ENCODE measurements around the gene LRRC56.

The LRRC56 gene

DNA sequence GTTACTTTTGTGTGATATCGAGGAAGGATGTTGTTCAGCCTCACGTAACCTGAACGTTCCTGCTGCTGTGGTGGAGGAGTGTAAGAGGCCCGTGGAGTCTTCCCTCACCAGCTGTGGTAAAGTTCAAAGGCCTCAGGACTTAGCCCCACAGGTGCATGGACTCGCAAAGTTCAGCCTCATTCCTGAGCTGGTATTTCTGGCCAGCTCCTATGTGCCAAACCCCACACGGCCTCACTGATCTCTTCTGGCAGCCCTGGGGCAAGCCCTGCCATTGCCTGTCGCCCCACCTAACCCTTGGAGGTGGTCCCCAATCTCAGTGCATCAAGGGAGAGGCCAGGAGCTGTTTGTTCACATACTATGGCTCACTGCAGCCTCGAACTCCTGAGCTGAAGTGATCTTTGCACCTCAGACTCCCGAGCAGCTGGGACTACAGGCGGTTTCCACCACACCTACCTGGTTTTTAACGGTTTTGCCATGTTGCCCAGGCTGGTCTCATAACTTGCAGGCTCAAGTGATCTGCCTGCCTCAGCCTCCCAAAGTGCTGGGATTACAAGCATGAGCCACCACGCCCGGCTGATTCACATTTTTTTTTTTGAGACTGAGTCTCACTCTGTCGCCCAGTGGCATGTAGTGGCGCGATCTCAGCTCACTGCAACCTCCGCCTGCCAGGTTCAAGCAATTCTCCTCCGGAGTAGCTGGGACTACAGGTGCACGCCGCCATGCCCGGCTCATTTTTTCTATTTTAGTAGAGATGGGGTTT is 41.1 kb downstream of the LRRC56 start:
- Histone ChIP-seq H2AFZ (ENCODE audit: low read depth, low read length) (no peak overlapping the region), H3K4me1 (ENCODE audit: insufficient read depth, low read length) (peaks cover 31% of the 10 kb centered on the region), H3K9me3 (ENCODE audit: low read length) (no peaks in the 10 kb centered on the region), H3K27me3 (ENCODE audit: insufficient read depth, low read length) (peaks cover 5% of the 10 kb centered on the region), H3K4me3 (ENCODE audit: low read length) (peak overlapping the region; percentile 99), H3K36me3 (ENCODE audit: insufficient read depth, low read length) (peaks cover 17% of the 10 kb centered on the region)

DNA sequence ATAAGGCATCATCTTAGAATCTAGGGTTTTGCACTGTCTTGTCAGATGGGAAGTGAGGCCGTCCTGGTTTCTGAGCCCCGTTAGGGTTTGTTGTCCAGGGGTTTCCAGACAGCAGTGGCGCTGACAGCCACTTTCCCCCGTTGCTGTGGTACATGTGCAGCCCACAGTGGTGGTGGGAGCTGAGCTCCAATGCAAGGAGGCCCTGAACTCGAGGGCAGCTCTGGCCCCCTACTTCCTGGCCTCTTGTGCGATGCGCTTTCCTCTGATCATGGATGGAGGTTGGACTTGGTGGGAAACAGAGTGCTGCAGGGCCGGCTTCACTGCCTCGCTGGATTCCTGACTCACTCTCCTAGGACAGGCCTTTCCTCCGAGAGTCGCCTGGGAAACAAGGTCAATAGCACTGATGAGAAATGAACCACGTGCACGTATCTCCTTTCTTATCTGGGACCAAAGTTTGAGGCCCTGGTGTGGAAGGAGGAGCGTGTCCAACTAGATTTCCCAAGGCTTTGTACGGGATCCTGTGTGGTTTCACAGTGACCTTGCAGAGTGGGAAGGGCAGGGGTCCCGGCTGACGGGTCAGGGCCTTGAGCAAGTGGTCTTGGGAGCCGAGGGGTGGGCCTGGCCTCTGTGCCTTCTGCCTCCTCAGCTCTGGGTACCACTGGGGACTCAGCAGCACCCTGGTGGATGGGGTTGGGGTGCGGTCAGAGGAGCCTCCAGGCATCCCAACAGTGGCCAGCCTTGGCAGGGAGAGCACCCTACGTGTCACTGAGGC is 42.7 kb downstream of the LRRC56 start:
- Histone ChIP-seq H3K27me3 (ENCODE audit: insufficient read depth, low read length) (no peaks in the 10 kb centered on the region), H3K4me3 (ENCODE audit: low read length) (no peak overlapping the region), H3K36me3 (ENCODE audit: insufficient read depth, low read length) (peaks cover 27% of the 10 kb centered on the region), H3K9me3 (ENCODE audit: low read length) (no peaks in the 10 kb centered on the region), H2AFZ (ENCODE audit: low read depth, low read length) (no peak overlapping the region), H3K4me1 (ENCODE audit: insufficient read depth, low read length) (peaks cover 28% of the 10 kb centered on the region)

DNA sequence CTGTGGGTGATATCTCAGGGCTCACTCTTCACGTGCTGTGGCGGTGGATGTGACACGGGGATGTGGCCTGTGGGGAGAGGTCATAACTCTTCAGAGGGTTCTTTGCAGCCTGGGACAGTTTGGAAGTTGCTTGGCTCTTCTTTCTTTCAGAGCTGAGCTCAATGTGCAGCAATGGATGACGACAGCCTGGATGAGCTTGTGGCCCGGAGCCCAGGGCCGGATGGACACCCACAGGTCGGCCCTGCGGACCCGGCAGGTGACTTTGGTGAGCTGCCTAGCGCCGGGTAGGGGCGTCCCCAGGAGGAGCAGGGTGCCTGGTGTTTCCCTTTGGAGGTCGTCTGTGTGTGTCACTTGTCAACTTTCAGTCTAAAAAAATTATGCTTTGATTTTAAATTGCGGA is 44.0 kb downstream of the LRRC56 start:
- H3K4me1 ChIP-seq (ENCODE audit: insufficient read depth, low read length) = peaks cover 22% of the 10 kb centered on the region
- no peak overlapping the region for H3K4me3 ChIP-seq (ENCODE audit: low read length)
- no peak overlapping the region for H2AFZ ChIP-seq (ENCODE audit: low read depth, low read length)
- H3K36me3 ChIP-seq (ENCODE audit: insufficient read depth, low read length) = peaks cover 30% of the 10 kb centered on the region
- no peaks in the 10 kb centered on the region for H3K9me3 ChIP-seq (ENCODE audit: low read length)
- no peaks in the 10 kb centered on the region for H3K27me3 ChIP-seq (ENCODE audit: insufficient read depth, low read length)

DNA sequence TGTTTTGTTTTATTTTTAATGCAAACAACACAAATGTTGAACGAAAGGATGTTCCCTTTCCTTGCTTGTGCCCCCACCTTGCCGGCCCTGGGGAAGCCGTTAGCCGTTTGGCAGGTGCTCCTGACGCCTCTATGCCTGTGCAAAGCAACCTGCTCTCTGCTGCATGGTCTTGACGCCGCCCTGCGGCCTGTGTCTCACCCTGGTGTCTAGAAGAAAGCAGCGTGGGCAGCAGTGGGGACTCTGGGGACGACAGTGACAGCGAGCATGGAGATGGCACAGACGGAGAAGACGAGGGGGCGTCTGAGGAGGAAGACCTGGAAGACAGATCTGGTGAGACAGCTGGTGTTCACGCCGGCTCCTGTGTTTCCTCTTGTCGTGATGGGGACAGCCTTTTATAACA is 44.4 kb downstream of the LRRC56 start:
- peaks cover 22% of the 10 kb centered on the region for H3K4me1 ChIP-seq (ENCODE audit: insufficient read depth, low read length)
- no peaks in the 10 kb centered on the region for H3K9me3 ChIP-seq (ENCODE audit: low read length)
- no peak overlapping the region for H2AFZ ChIP-seq (ENCODE audit: low read depth, low read length)
- H3K36me3 ChIP-seq (ENCODE audit: insufficient read depth, low read length) = peaks cover 34% of the 10 kb centered on the region
- H3K27me3 ChIP-seq (ENCODE audit: insufficient read depth, low read length) = no peaks in the 10 kb centered on the region
- no peak overlapping the region for H3K4me3 ChIP-seq (ENCODE audit: low read length)

DNA sequence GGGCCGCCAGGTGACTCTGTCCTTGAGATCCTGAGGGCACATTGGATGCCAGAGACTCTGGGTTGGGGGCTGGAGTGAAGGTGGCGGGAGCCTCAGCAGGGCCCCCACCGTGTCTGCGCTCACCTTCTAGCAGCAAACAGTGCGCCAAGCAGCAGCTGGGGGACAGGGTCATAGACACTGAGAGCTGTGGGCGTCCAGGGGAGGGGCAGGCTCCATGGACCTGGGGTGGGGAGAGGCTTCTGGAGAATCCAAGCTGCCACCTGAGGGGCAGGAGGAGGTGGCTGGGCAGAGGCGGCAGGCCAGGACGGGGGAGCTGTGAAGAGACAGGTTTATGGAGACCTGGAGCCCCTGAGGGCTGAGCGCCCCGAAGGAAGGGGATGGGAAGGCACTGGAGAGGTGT is 47.0 kb downstream of the LRRC56 start:
- no peaks in the 10 kb centered on the region for H3K9me3 ChIP-seq (ENCODE audit: low read length)
- peaks cover 49% of the 10 kb centered on the region for H3K36me3 ChIP-seq (ENCODE audit: insufficient read depth, low read length)
- peaks cover 5% of the 10 kb centered on the region for H3K4me1 ChIP-seq (ENCODE audit: insufficient read depth, low read length)
- H2AFZ ChIP-seq (ENCODE audit: low read depth, low read length) = no peak overlapping the region
- no peak overlapping the region for H3K4me3 ChIP-seq (ENCODE audit: low read length)
- H3K27me3 ChIP-seq (ENCODE audit: insufficient read depth, low read length) = no peaks in the 10 kb centered on the region

DNA sequence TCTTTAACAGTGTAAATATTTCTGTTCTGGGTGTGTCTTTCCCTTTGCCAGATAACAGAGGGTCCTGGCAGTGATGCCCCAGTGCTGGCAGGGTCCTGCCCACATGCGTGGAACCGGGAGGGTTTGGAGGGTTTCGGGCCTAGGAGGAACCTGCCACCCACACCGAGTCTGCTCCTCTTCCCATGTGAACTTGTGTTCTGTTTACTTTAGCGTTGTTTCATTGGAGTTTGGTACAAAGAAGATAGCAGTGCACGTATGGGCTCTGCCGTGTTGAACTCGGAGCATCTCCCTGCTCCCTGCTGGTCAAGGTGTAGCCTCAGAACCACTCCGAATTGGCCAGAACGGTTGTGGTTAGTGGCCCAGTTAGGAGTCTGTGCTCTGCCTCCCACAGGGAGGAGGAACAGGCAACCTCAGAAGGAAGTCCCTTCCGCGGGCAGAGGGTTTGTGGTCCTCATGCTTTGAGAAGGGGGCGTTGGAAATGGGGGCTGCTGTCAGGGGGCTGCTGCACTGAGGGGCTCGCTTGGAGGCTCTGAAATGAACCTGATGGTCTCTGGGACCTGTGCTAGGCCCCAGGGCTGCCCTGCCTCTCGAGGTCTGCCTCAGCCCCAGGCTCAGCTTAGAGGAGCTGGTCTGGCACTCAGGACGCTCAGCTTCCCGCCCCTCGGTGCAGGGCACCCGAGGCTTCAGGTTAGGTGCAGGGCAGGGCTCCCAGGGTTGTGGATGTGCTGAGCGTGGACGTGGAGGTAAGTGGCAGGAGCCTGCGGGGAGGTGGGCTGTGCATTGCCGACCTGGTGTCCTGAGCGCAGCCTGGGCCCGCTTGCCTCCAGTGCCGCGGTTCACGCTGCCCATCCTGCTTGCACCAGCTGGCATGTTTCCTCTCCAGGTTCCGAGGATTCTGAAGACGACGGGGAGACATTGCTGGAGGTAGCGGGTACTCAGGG is 49.3 kb downstream of the LRRC56 start:
- H3K4me3 ChIP-seq (ENCODE audit: low read length) = no peak overlapping the region
- peaks cover 66% of the 10 kb centered on the region for H3K36me3 ChIP-seq (ENCODE audit: insufficient read depth, low read length)
- no peaks in the 10 kb centered on the region for H3K4me1 ChIP-seq (ENCODE audit: insufficient read depth, low read length)

DNA sequence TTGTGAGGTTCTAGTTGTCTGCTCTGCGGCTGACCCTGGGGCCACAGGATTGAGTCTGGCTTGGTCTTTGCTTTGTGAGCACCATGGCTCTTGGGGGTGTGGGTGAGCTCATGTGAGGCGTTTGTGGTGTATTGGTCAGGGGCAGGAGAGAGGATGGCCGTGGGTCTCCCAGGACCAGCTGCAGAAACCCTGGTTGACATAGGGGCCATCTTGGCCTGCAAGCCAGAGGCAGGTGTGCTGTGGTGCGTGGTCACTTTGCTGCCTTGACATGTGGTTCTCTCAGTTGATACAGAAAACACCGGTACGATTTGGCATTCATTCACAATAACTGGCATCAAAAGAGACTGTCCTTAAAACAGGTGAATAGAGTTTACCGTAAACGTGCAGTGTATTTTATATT is 50.2 kb downstream of the LRRC56 start:
- Histone ChIP-seq H3K36me3 (ENCODE audit: insufficient read depth, low read length) (peaks cover 67% of the 10 kb centered on the region), H2AFZ (ENCODE audit: low read depth, low read length) (no peak overlapping the region), H3K27me3 (ENCODE audit: insufficient read depth, low read length) (no peaks in the 10 kb centered on the region), H3K4me1 (ENCODE audit: insufficient read depth, low read length) (no peaks in the 10 kb centered on the region), H3K4me3 (ENCODE audit: low read length) (no peak overlapping the region), H3K9me3 (ENCODE audit: low read length) (no peaks in the 10 kb centered on the region)

More for the DNA sequence above, 49.3 kb downstream of the LRRC56 start:
- Histone ChIP-seq H3K9me3 (ENCODE audit: low read length) (no peaks in the 10 kb centered on the region), H2AFZ (ENCODE audit: low read depth, low read length) (no peak overlapping the region), H3K27me3 (ENCODE audit: insufficient read depth, low read length) (no peaks in the 10 kb centered on the region)

DNA sequence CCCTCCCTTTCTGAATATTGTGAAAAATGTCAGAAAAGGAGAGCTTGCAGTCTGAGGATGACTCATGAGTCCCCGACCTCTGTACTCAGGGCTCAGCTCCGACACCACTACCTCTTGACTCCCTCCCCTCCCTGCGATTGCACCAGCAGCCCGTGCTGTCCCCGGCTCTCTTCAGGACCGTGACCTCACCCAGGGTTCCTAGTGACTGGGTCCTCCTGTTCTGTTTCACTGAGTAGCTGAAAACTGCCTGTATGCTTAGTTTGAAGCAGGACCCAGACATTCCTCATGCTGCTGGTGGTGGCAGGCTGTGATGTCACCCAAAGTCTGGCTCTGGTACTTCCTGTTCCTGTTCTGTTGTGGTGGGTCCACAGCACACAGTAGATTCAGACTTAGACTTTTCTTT is 50.7 kb downstream of the LRRC56 start:
- Histone ChIP-seq H2AFZ (ENCODE audit: low read depth, low read length) (no peak overlapping the region), H3K4me3 (ENCODE audit: low read length) (no peak overlapping the region), H3K36me3 (ENCODE audit: insufficient read depth, low read length) (peaks cover 72% of the 10 kb centered on the region), H3K27me3 (ENCODE audit: insufficient read depth, low read length) (no peaks in the 10 kb centered on the region), H3K9me3 (ENCODE audit: low read length) (no peaks in the 10 kb centered on the region), H3K4me1 (ENCODE audit: insufficient read depth, low read length) (no peaks in the 10 kb centered on the region)

DNA sequence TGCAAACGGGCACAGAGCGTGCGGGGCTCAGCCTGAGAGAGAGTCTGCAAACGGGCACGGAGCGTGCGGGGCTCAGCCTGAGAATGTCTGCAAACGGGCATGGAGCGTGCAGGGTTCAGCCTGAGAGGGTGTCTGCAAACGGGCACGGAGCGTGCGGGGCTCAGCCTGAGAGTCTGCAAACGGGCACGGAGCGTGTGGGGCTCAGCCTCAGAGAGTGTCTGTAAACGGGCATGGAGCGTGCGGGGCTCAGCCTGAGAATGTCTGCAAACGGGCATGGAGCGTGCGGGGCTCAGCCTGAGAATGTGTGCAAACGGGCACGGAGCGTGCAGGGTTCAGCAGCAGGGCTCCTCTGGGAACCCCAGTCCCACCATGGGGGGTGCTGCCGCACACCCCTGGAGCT is 52.5 kb downstream of the LRRC56 start:
- no peak overlapping the region for H3K4me3 ChIP-seq (ENCODE audit: low read length)
- peaks cover 74% of the 10 kb centered on the region for H3K36me3 ChIP-seq (ENCODE audit: insufficient read depth, low read length)

DNA sequence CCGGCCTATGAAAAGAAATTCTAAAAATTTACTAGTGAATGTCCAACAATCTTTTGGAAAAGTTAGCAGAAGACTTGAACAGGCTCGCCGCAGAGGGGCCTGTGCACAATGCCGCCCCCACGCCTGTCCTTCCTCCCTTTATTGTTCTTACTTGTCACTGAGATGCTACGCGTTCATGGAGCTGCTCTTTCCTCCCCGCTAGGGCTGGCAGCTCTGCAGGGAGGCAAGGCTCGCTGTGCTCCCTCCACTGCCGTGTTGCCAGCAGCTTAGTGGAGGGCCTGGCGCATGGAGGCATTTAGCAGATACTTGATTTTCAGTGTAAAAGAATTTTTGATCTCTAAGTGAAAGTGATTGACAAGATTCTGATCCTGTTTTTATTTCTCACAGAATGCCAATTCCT is 53.7 kb downstream of the LRRC56 start:
- no peak overlapping the region for H3K4me3 ChIP-seq (ENCODE audit: low read length)
- H3K4me1 ChIP-seq (ENCODE audit: insufficient read depth, low read length) = no peaks in the 10 kb centered on the region
- no peaks in the 10 kb centered on the region for H3K9me3 ChIP-seq (ENCODE audit: low read length)
- peaks cover 84% of the 10 kb centered on the region for H3K36me3 ChIP-seq (ENCODE audit: insufficient read depth, low read length)
- no peaks in the 10 kb centered on the region for H3K27me3 ChIP-seq (ENCODE audit: insufficient read depth, low read length)
- H2AFZ ChIP-seq (ENCODE audit: low read depth, low read length) = no peak overlapping the region

More for the DNA sequence above, 52.5 kb downstream of the LRRC56 start:
- H2AFZ ChIP-seq (ENCODE audit: low read depth, low read length) = no peak overlapping the region
- H3K4me1 ChIP-seq (ENCODE audit: insufficient read depth, low read length) = no peaks in the 10 kb centered on the region
- no peaks in the 10 kb centered on the region for H3K9me3 ChIP-seq (ENCODE audit: low read length)
- H3K27me3 ChIP-seq (ENCODE audit: insufficient read depth, low read length) = no peaks in the 10 kb centered on the region

DNA sequence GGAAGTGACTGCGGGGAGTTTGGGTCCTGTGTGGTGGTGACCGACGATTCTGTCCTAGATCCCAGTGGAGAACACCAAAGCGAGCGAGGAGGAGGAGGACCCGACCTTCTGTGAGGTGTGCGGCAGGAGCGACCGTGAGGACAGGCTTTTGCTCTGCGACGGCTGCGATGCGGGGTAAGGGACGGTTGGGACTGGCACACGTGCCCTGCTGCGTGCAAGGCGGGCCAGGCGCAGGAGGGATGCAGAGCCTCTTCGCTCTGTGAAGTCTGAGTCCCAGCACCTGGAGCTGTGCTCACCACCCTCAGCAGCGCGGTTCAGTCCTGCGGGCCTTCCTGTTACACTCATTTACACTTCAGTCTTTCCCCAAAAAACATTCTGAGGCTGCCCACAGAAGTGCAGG is 55.2 kb downstream of the LRRC56 start:
- H3K9me3 ChIP-seq (ENCODE audit: low read length) = no peaks in the 10 kb centered on the region
- peaks cover 83% of the 10 kb centered on the region for H3K36me3 ChIP-seq (ENCODE audit: insufficient read depth, low read length)
- no peaks in the 10 kb centered on the region for H3K4me1 ChIP-seq (ENCODE audit: insufficient read depth, low read length)
- H3K4me3 ChIP-seq (ENCODE audit: low read length) = no peak overlapping the region
- H2AFZ ChIP-seq (ENCODE audit: low read depth, low read length) = no peak overlapping the region
- no peaks in the 10 kb centered on the region for H3K27me3 ChIP-seq (ENCODE audit: insufficient read depth, low read length)

DNA sequence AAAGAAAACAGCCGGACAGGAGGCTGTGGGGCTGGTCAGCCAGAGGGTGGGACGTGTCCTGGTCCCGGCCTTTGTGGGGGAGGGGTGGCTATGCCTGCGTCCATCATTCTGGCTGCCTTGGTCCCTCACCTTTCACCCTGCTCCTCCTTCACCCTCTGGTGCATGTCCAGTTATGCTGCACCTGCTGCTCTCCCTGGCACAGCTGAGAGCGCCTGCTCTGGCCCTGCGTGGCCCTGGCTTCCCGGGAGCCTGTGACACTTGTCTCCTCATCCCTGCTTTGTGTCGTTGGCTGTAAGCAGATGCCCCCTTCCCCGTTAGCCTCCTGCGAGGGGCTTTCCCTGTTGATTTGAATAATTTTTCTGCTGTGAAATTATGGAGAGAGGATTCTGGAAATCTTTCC is 55.6 kb downstream of the LRRC56 start:
- Histone ChIP-seq H3K4me1 (ENCODE audit: insufficient read depth, low read length) (no peaks in the 10 kb centered on the region), H3K36me3 (ENCODE audit: insufficient read depth, low read length) (peaks cover 82% of the 10 kb centered on the region), H3K4me3 (ENCODE audit: low read length) (no peak overlapping the region), H3K9me3 (ENCODE audit: low read length) (no peaks in the 10 kb centered on the region), H3K27me3 (ENCODE audit: insufficient read depth, low read length) (no peaks in the 10 kb centered on the region), H2AFZ (ENCODE audit: low read depth, low read length) (no peak overlapping the region)

DNA sequence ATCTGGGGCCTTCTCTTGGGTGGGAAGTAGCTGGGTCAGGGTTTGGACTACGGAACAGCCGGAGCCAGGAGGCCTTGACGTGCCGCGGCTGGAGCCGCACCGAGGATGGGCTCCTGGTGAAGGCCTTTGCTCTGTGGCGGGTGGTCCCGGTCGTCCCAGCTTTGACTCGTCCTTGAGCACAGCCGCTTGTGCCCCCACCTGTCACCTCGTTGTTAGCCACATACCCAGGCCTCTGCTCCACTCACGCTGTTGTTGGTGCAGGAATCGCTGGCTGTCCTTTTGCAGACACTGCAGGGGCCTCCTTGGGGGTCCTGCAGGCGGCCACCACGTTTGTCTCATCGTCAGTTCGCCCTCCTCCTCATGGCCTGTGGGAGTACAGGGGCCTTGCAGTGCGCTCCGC is 56.0 kb downstream of the LRRC56 start:
- Histone ChIP-seq H3K27me3 (ENCODE audit: insufficient read depth, low read length) (no peaks in the 10 kb centered on the region), H3K36me3 (ENCODE audit: insufficient read depth, low read length) (peaks cover 83% of the 10 kb centered on the region), H3K9me3 (ENCODE audit: low read length) (no peaks in the 10 kb centered on the region), H2AFZ (ENCODE audit: low read depth, low read length) (no peak overlapping the region), H3K4me3 (ENCODE audit: low read length) (no peak overlapping the region), H3K4me1 (ENCODE audit: insufficient read depth, low read length) (no peaks in the 10 kb centered on the region)
